GM12865 (cell line): ENCODE data around the gene HPN.
A peak's percentile ranks its signal among the peaks of the same experiment; 100 is the strongest.

Source experiments
- DNase-seq: peaks from one replicate; pipeline ENCODE4 v3.0.0; 2010; ENCODE audit warnings: low read depth
- H3K4me3 ChIP-seq: 2 replicates; pipeline ENCODE4 v1.5.1; 2011; ENCODE audit warnings: mild to moderate bottlenecking, low read depth, low read length, control low read depth
- CTCF ChIP-seq: IDR thresholded peaks from 2 replicates; pipeline ENCODE4 v1.5.1; 2011; ENCODE audit warnings: low read length, control low read depth, low read depth, inconsistent platforms; ENCODE audit not compliant: insufficient read depth; ENCODE audit errors: missing control alignments

Gene HPN

DNA sequence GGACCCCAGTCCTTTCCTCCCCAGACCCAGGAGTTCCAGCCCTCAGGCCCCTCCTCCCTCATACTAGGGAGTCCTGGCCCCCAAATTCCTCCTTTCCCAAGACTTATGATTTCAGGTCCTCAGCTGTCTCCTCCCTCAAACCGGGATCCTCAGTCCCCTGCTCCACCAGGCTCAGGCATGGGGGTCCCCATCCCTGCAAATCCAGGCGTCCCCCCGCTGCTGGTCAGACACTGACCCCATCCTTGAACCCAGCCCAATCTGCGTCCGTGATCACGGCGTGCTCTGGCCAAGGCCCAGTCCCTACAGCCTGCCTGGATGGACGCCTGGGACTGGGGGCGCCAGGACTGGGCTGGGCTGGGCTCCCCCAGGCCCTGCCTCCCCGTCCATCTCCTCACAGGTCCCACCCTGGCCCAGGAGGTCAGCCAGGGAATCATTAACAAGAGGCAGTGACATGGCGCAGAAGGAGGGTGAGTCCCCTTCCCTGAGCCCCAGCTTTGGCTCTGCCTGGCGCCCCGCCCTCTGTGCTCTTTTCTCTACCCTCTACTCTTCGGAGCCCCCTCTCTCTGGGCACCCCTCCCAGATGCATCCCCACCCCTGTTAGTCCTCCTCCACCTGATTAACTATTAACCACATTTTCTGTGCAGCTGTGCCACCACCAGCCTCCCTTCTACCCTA lies 672 bp downstream of the HPN start:
- TF ChIP-seq CTCF: no peak
- no peak for DNase-seq
- no peak overlapping the region for H3K4me3 ChIP-seq

DNA sequence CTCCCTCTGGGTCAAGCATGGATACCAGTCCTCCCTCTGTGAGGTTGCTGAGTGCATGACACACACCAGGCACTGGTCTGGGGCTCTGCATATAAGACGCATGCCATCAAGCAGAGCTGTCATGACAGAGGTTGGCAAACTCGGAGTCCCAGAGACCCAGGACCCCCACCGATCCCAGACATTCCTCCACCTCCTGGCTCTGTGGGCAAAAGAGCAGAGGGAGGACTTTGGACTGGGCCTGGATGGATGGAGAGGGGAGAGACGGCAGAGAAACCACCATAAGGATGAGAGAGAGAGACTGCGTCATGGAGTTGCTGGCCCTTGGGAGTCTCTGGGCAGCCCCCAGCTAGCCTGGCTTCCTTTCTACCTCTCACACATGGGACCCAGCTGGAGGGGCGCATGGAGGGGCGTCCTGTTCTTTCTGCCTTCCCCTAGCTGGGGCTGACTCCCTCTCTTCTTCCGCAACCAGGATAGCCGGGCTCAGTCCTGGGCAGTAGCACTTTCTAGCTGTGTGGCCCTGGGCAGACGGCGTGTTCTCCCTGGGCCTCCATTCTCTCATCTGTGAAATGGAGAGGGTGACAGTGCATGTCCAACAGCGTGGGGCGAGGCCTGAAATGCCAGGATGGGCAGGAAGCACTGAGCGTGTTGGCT lies 1.6 kb downstream of the HPN start:
- H3K4me3 ChIP-seq: no peak overlapping the region
- TF ChIP-seq CTCF: no peak
- no peak for DNase-seq

DNA sequence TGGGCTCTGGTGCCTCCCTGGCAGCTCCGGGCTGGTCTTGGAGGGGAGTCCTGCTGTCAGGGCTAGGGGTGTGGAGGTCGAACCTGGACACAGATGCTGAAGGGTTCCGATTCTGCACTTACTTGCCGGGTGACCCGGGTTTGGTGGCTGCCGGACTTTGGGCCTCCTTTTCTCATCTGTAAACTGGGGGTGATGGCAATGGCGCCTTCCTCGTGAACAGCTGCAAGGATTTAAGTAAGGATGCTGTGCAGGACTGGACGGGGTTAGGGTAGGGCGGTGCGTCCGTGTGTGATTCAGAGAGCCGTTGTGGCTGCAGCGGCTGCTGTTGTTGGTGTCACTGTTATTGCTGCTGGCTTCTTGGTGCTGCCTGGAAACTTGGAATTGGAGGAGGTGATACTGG lies 2.4 kb downstream of the HPN start:
- no peak for DNase-seq
- no peak for TF ChIP-seq CTCF
- H3K4me3 ChIP-seq: no peak overlapping the region

DNA sequence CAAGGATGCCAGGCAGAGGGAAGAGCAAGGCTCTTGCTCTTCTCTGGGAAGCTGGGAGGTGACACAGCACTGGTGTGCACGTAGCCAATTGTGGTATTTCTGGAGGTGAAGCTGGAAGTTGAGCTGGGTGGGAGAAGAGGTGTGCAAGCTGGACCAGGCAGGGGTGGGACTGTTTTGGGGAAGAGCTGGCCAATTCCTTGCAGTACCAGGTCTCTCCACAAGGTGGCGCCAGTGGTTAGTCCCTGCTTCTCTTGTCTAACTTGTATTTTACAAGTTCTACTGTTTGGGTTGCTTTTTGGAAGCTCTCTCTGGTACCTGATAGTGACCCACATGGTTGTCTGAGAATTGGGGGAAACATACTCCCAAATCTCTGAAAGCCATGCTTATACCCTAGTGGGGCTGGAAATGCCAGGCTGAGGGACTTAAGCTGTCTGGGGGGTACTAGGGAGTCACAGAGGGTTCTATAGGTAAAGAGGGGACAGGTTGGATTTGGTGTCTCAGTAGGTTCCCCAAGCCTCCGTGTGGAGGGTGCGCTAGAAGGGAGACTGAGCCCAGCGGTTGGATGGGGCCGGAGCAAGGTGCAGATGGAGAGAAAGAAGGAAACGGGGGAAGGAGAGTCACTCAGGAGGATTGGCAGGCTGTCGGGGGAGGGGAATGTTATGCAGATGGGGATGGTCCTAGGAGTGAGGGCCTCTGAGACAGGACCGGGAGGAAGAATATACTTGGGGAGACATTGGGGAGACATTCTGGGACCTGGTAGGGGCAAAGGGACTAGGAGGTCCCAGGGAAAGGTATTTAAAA lies 3.0 kb downstream of the HPN start:
- H3K4me3 ChIP-seq: no peak overlapping the region
- peak; percentile 56 for DNase-seq
- peak; percentile 95 for TF ChIP-seq CTCF

DNA sequence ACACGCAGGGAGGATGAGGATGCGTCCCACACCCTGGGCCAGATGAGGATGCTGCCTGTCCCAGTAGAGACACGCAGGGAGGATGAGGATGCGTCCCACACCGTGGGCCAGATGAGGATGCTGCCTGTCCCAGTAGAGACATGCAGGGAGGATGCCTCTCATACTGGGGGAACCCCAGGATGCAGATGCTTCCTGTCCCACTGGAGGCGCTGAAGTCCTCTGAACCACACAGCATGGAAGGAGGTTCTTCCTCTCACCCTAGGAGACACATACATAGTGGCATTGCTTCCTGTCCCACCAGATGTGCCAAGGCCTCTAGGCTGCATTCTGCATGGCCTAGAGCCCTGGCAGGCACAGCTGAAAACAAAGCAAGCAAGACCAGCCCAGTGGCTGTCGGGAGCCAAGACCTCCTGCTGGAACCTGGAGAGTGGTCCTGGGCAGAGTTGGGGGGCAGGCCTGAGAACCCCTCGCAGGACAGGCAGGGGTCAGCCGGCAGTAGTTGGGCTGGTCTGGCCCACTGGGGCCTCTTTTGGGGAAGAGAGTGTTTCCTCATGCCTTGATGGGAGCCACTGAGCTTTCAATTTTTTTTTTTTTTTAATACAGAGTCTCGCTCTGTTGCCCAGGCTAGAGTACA lies 4.3 kb downstream of the HPN start:
- H3K4me3 ChIP-seq: no peak overlapping the region
- peak; percentile 67 for DNase-seq
- TF ChIP-seq CTCF: peak; percentile 61

DNA sequence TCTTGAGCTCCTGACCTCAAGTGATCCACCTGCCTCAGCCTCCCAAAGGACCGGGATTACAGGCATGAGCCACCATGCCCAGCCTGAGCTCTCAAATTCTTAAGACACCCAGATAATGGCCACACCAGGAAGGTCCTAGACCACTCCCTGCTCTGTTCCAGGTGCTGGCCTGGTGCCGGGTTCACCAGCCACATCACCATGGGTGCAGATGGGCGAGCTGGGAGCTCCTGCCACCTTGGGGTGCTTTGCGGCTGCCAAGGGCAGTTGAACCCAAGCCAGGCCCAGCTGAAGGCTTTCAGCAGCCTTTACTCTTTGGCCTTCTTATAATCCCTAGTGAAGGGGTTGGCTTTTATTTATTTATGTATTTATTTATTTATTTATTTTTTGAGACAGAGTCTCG lies 4.9 kb downstream of the HPN start:
- no peak for TF ChIP-seq CTCF
- H3K4me3 ChIP-seq: no peak overlapping the region
- DNase-seq: no peak
